ENCODE results near the gene CHRNA4.

DNA sequence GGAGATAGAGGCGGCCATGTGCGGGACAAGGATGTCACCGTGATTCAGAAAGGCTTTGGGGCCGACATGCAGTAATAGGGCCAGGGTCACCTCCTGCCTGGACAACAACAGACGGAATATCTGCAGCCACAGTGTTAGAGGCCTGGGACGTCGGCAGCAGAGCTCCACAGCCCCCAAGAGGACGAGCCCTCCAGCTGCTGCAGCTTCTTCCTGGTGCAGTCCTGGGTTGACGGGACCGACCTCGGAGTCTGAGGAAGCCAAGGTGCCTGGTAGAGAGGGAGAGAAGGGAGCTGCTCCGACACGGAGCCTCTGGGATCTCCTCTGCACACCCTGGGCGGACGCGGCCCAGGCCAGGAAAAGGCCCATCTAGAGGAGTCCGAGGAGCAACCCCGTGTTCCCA is 23.2 kb upstream of the CHRNA4 start:
- TF ChIP-seq, protein P1, sequence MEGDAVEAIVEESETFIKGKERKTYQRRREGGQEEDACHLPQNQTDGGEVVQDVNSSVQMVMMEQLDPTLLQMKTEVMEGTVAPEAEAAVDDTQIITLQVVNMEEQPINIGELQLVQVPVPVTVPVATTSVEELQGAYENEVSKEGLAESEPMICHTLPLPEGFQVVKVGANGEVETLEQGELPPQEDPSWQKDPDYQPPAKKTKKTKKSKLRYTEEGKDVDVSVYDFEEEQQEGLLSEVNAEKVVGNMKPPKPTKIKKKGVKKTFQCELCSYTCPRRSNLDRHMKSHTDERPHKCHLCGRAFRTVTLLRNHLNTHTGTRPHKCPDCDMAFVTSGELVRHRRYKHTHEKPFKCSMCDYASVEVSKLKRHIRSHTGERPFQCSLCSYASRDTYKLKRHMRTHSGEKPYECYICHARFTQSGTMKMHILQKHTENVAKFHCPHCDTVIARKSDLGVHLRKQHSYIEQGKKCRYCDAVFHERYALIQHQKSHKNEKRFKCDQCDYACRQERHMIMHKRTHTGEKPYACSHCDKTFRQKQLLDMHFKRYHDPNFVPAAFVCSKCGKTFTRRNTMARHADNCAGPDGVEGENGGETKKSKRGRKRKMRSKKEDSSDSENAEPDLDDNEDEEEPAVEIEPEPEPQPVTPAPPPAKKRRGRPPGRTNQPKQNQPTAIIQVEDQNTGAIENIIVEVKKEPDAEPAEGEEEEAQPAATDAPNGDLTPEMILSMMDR (IDR thresholded peaks at IDR 0.05): no peak
- no peak for TF ChIP-seq EP300 (IDR thresholded peaks at IDR 0.05; ENCODE audit: low read depth)
